Keratinocyte (primary cell): ENCODE results near the gene VEZF1. TPM values are rescaled to one million over a fixed set of nuclear protein-coding genes. Genes with fewer than 3 reads are reported as not detected.

ENCODE experiments used
- DNase-seq: peaks from one replicate; pipeline ENCODE4 v3.0.0-alpha.2; 2011; ENCODE audit warnings: low read depth, missing footprints, low spot score
- FAIRE-seq: peaks from 2 replicates; lab custom pipeline; 2011; peaks lifted over from hg19 to GRCh38; lab: Jason Lieb, UNC
- H2AFZ ChIP-seq: 2 replicates; pipeline ENCODE4 v1.6.0; 2012; ENCODE audit warnings: low read length, control low read depth, inconsistent platforms; ENCODE audit not compliant: control insufficient read depth
- H3K27ac ChIP-seq: 2 replicates; pipeline ENCODE4 v1.5.1; 2011; ENCODE audit warnings: low read length; ENCODE audit not compliant: control insufficient read depth, insufficient read depth
- H3K27me3 ChIP-seq: 3 replicates; pipeline ENCODE4 v1.6.0; 2011; ENCODE audit warnings: low read length; ENCODE audit not compliant: control insufficient read depth, insufficient read depth; ENCODE audit errors: extremely low read depth
- H3K36me3 ChIP-seq, 2 experiments: 2 replicates in 1 of 2; 3 replicates in 1 of 2; pipeline ENCODE4 v1.5.1; 2011; ENCODE audit warnings: low read length in 2 of 2, mild to moderate bottlenecking in 1 of 2; ENCODE audit not compliant: control insufficient read depth in 2 of 2, insufficient read depth in 2 of 2; ENCODE audit errors: extremely low read depth in 1 of 2
- H3K4me1 ChIP-seq: 3 replicates; pipeline ENCODE4 v1.5.1; 2011; ENCODE audit warnings: low read length; ENCODE audit not compliant: control insufficient read depth, insufficient read depth; ENCODE audit errors: extremely low read depth
- H3K4me2 ChIP-seq: 3 replicates; pipeline ENCODE4 v1.6.0; 2011; ENCODE audit warnings: low read depth, low read length; ENCODE audit not compliant: control insufficient read depth, insufficient read depth; ENCODE audit errors: extremely low read depth
- H3K4me3 ChIP-seq, 3 experiments: fragments of 200-600 bp in 1 of 3; sonication (generic) in 1 of 3; 2 replicates in 2 of 3; 3 replicates in 1 of 3; pipeline ENCODE4 v1.5.1; 2011 to 2016; ENCODE audit warnings: low read length in 3 of 3, mild to moderate bottlenecking in 3 of 3, control low read depth in 2 of 3, inconsistent platforms in 1 of 3, low read depth in 1 of 3, mixed read lengths in 1 of 3, mixed run types in 1 of 3, moderate library complexity in 1 of 3; ENCODE audit not compliant: control insufficient read depth in 2 of 3, insufficient read depth in 2 of 3; ENCODE audit errors: extremely low read depth in 1 of 3
- H3K79me2 ChIP-seq: 2 replicates; pipeline ENCODE4 v1.6.0; 2012; ENCODE audit warnings: low read length; ENCODE audit not compliant: control insufficient read depth, insufficient read depth
- H3K9ac ChIP-seq: 3 replicates; pipeline ENCODE4 v1.6.0; 2011; ENCODE audit warnings: low read length; ENCODE audit not compliant: control insufficient read depth, insufficient read depth; ENCODE audit errors: extremely low read depth
- H3K9me1 ChIP-seq: 3 replicates; pipeline ENCODE4 v1.6.0; 2011; ENCODE audit warnings: low read length; ENCODE audit not compliant: control insufficient read depth, insufficient read depth; ENCODE audit errors: extremely low read depth
- H3K9me3 ChIP-seq: 2 replicates; pipeline ENCODE4 v1.5.1; 2012; ENCODE audit warnings: low read depth, low read length; ENCODE audit not compliant: control insufficient read depth
- H4K20me1 ChIP-seq: 3 replicates; pipeline ENCODE4 v1.6.0; 2011; ENCODE audit warnings: low read length; ENCODE audit not compliant: control insufficient read depth, insufficient read depth; ENCODE audit errors: extremely low read depth
- EZH2 ChIP-seq: IDR thresholded peaks from one replicate; pipeline ENCODE4 v1.6.1; 2012; ENCODE audit warnings: inconsistent platforms, mild to moderate bottlenecking, low read length, moderate library complexity
- dilution Hi-C: fragments of 300-500 bp; cut with MboI; formaldehyde crosslinking; loops from one replicate; pipeline ENCODE4 v1.7.0; 2020; ENCODE audit warnings: low sequenced_read_pairs; ENCODE audit not compliant: extremely low pct_ligation_motif_present
- polyA plus RNA-seq, 5 experiments: library from polyadenylated mRNA; depleted of rRNA in 3 of 5; stranded (reverse) in 3 of 5; stranded (forward) in 1 of 5; unstranded in 1 of 5; fragments of >200 nt; gene quantifications; 1 replicate in 1 of 5; 2 replicates in 3 of 5; 3 replicates in 1 of 5; pipeline versions ENCODE4 v1.2.1 to v1.2.3, GENCODE V29; 2011 to 2012; ENCODE audit warnings: missing spikeins in 2 of 5, low read depth in 1 of 5, low replicate concordance in 1 of 5
- TF ChIP-seq, protein P1 (sequence below), 3 experiments: IDR thresholded peaks in 1 of 3; conservative IDR thresholded peaks in 1 of 3; optimal IDR thresholded peaks in 1 of 3; 2 replicates in 2 of 3; 3 replicates in 1 of 3; pipeline versions ENCODE3 to v1.5.1; 2011; ENCODE audit warnings: low read length in 3 of 3, mild to moderate bottlenecking in 3 of 3, moderate library complexity in 2 of 3, control low read depth in 1 of 3, inconsistent platforms in 1 of 3; ENCODE audit not compliant: insufficient read depth in 2 of 3; ENCODE audit errors: extremely low read depth in 1 of 3

VEZF1 gene
- polyA plus RNA-seq, 1 donor (not counting 4 experiments of a cell fraction or from before 2014, with no cell fraction given), result 22.8 TPM

DNA sequence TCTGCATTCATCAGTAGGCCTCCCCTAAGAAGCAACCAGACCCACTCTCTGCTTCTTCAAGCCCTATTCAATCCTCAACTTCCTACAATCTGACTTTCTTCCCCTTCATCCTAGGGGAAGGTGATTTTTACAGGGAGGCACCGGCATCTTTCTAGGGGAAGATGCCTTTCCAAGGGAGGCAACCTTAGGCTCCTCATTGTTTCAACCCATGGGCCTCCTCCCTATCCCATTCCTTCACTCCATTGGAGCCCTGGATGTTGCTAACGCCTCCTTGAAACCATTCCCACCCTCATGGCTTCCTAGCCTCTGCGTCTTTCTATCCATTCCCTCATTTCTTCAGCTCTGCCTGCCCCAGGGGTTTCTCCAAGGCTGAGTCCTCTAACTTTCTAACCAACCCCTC is 30.2 kb downstream of the VEZF1 start:
- no peak for FAIRE-seq
- Histone ChIP-seq H3K4me3 (no peak overlapping the region), H4K20me1 (no peaks in the 10 kb centered on the region), H3K9me3 (no peaks in the 10 kb centered on the region), H3K4me2 (no peak overlapping the region), H3K4me1 (peaks cover 19% of the 10 kb centered on the region), H3K27me3 (peaks cover 4% of the 10 kb centered on the region), H3K36me3 (no peaks in the 10 kb centered on the region), H3K27ac (no peak overlapping the region), H3K79me2 (peaks cover 11% of the 10 kb centered on the region), H3K9ac (no peak overlapping the region), H2AFZ (no peak overlapping the region), H3K9me1 (no peaks in the 10 kb centered on the region)
- dilution Hi-C loops, result no loop called here
- TF ChIP-seq EZH2, result no peak
- TF ChIP-seq, protein P1, sequence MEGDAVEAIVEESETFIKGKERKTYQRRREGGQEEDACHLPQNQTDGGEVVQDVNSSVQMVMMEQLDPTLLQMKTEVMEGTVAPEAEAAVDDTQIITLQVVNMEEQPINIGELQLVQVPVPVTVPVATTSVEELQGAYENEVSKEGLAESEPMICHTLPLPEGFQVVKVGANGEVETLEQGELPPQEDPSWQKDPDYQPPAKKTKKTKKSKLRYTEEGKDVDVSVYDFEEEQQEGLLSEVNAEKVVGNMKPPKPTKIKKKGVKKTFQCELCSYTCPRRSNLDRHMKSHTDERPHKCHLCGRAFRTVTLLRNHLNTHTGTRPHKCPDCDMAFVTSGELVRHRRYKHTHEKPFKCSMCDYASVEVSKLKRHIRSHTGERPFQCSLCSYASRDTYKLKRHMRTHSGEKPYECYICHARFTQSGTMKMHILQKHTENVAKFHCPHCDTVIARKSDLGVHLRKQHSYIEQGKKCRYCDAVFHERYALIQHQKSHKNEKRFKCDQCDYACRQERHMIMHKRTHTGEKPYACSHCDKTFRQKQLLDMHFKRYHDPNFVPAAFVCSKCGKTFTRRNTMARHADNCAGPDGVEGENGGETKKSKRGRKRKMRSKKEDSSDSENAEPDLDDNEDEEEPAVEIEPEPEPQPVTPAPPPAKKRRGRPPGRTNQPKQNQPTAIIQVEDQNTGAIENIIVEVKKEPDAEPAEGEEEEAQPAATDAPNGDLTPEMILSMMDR (optimal IDR thresholded peaks at IDR 0.05 in 1 of 3, IDR thresholded peaks at IDR 0.05 in 1 of 3, conservative IDR thresholded peaks at IDR 0.05 in 1 of 3; ENCODE audit: extremely low read depth in 1 of 3, insufficient read depth in 2 of 3, low read length in 3 of 3), result no peak
- DNase-seq, result no peak

DNA sequence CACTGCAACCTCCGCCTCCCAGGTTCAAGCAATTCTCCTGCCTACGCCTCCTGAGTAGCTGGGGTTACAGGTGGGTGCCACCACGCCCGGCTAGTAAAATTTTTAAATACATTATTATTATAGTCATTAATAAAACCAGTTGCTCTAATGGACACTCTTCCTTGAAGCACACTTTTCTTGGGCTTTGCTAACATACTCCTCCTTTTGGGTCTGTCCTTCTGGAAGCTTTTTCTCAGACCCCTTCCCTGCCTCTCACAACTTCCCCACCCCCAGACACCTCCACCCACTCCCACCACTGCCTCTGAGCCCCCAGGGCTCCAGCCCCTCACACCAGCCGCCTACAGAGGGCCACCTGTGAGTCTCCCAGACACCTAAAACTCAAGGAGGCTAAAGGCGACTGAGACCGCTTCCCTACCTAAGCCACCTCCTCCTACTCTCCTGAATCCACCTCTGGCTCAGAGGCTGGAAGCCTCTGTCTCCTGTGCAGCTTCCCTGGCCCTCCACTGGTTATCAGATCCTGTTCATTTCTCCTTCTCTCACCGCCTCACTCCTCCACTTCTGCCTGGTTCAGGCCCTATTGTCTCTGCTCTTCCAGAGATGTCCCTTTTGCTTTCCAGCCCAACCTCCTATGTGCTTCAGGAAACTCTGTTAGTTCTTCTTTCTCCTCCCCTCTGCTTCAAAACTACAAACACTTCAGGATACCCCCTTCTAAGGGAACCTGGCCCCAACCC is 30.8 kb downstream of the VEZF1 start:
- dilution Hi-C loops, result no loop called here
- no peaks in the 10 kb centered on the region for H4K20me1 ChIP-seq
- H3K9me3 ChIP-seq, result no peaks in the 10 kb centered on the region
- no peak overlapping the region for H3K27ac ChIP-seq
- H3K9me1 ChIP-seq, result no peaks in the 10 kb centered on the region
- H3K9ac ChIP-seq, result no peak overlapping the region
- no peak for FAIRE-seq
- no peaks in the 10 kb centered on the region for H3K36me3 ChIP-seq
- H3K4me1 ChIP-seq, result peaks cover 21% of the 10 kb centered on the region
- DNase-seq, result no peak
- no peak overlapping the region for H3K4me2 ChIP-seq
- no peak overlapping the region for H2AFZ ChIP-seq
- H3K4me3 ChIP-seq, result no peak overlapping the region
- H3K79me2 ChIP-seq, result peaks cover 14% of the 10 kb centered on the region
- TF ChIP-seq, protein P1 (optimal IDR thresholded peaks at IDR 0.05 in 1 of 3, IDR thresholded peaks at IDR 0.05 in 1 of 3, conservative IDR thresholded peaks at IDR 0.05 in 1 of 3; ENCODE audit: extremely low read depth in 1 of 3, insufficient read depth in 2 of 3, low read length in 3 of 3), result no peak
- TF ChIP-seq EZH2, result no peak
- peaks cover 1% of the 10 kb centered on the region for H3K27me3 ChIP-seq
